HG03280 (cell line): ENCODE data around the gene NTM.

Experiments
- ATAC-seq: cut with Tn5 transposase; IDR thresholded peaks from one replicate; pipeline ENCODE4 v1.9.1; 2021; ENCODE audit warnings: mild to moderate bottlenecking, moderate library complexity; ENCODE audit not compliant: unreplicated experiment

NTM gene

GRCh38 chr11:131875611-131876010 is 505.2 kb downstream of the NTM start:
- ATAC-seq = no peak

GRCh38 chr11:131877246-131877942 is 507.0 kb downstream of the NTM start:
- ATAC-seq = no peak

GRCh38 chr11:131880316-131880715 is 509.9 kb downstream of the NTM start:
- no peak for ATAC-seq

DNA sequence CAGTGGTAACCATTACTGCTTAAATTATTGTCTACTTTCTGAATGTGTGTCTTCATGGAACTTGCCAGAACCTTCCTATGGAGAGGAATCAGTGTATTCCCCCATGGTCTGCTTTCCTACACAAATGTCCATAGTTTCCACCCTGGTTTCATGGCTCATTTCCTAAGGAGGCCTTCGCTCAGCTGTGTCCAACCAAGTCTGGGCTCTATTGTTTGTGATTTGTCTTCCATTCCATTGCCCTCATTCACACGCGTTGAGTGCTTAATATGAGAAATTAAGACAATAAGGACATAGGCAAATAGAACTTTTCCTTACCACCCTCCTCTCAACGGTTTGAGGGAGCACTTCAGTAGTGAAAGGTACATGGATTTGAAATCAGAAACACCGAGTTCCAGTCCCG is 510.6 kb downstream of the NTM start:
- ATAC-seq = no peak

DNA sequence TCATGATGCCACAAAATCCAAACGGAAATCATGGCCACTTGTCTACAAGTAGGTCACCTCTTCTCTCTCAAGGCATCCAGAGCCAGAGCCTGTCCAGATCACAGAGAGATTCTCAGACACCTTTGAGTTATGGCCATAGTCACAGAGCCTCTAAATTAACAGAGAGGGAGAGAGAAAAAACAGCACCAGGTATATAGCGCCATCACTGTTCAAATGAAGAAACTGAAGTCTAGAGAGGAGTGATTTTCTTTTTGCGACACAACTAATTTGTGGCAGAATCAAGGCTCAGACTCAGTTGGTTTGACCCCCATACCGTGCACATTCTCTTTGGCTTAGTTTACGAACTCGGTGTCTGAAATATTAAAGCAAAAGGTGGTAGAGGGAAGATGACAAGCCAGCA is 512.9 kb downstream of the NTM start:
- ATAC-seq = no peak

- ATAC-seq = no peak
These were observed 514.2 kb downstream of the NTM start for GRCh38 chr11:131884461-131885073.

GRCh38 chr11:131885431-131885830 is 515.0 kb downstream of the NTM start:
- ATAC-seq = no peak

DNA sequence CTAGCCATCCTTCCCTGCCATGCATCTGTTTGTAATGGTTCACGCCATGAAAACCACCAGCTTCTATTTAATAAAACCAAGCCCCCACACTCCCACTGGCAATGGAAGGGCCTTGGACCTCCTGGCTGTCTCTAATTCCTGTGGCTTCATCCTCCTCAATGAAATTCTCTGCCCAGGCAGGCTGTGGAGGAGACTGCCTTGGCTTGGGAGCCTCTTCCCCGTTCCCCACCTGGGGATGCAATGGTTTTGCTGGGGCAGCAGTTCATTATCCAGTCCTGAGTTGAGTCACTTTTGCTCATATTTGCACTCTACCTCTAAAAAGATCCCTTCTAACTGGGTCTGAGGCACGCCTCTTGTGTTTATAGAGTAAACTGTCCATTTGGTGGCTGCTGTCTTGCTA is 515.8 kb downstream of the NTM start:
- ATAC-seq = no peak

- no peak for ATAC-seq
These were observed 517.9 kb downstream of the NTM start for GRCh38 chr11:131888230-131888855.

DNA sequence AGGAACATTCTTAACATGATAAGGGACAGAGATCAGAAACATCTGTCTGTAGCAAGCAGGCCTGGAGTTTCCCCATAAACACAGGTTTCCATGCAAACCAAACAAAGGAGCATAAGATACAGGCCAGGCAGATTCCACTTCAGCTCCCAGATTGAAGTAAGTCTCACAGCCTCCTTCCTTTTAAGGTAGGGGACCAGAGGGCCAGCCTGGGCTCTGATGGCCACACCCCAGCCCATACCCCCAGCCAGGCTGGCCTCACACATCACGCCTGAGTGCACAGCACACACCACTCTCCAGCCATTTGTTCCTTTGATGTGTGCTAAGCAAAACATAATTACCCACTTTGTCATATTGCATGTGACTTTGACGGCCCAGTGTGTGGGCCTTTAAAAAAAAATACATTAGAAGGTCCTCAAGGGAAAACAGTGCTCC is 518.7 kb downstream of the NTM start:
- ATAC-seq = no peak

DNA sequence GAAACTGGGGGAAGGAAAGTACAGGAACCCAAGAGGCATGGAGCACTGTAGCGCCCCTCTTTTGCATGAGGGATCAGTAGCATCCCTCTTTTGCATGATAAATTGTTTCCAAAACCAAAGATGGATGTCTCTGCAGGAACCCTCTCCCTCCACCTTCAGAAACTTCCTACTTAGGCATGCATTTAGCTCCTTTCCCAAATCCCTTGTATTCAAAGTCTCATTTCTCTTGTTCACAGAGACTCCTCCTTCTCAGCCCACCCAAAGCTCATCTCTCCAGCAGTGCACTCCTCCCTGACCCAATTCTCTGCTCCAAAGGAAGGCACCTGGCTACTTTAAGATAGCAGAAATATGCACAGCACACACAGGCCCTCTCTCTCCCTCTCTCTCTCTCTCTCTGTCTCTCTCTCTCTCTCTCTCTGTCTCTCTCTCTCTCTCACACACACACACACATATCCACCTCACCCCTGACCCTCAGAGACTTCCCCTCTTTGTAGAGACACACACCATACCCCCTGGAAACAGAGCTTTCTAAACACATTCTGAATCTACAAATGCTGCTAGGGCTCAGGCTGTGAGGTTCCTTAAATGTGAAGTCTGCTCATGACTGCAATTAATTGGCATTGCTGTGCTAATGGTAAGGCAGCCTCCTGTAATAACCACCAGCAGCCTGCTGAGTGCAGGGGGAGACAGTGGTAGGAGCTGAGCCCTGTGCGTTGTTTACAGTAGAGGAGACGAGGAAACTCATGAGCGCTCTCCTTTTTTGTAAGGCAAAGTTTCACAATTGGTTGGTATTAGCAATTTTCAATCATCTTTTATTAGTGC is 519.6 kb downstream of the NTM start:
- no peak for ATAC-seq

GRCh38 chr11:131893103-131893890 is 522.9 kb downstream of the NTM start:
- ATAC-seq = peak; percentile 90

DNA sequence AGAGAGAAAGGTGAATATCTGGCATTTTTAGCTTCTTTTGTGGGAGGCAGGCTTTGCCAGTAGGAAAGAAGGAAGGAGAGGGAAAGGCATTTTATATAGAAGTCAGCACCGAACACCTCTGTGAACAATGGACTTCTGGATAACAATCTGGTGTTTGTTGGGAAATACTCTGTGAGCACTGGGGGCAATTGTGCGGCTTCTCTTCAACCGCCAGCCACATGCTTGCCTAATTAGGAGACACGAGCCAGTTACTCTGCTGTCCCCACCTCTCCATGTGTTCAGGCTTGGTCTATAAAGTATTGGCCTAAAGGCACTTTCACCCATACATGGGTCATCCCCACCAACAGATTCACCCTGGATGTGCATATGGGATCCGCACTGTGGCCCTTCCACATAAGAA is 523.6 kb downstream of the NTM start:
- no peak for ATAC-seq

- ATAC-seq = no peak
These were observed 524.5 kb downstream of the NTM start for GRCh38 chr11:131894615-131895544.

DNA sequence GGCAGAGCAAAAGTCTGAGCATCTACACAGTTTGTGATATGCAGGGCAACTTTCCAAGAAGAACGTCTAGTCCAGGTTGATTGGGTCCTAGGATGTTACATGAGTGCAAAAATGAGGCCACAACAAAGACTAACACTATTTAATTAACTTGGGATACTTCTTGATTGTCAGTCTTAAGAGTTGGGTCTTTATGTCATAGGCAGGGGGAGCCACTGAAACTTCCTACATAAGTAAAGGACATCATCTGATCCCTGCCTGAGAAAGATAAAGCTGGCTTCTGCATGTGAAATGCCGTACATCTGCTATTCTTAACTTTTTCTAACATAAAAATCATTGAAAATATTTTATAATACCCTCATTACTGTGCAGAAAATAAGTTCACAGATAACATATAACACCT is 525.5 kb downstream of the NTM start:
- ATAC-seq = no peak

DNA sequence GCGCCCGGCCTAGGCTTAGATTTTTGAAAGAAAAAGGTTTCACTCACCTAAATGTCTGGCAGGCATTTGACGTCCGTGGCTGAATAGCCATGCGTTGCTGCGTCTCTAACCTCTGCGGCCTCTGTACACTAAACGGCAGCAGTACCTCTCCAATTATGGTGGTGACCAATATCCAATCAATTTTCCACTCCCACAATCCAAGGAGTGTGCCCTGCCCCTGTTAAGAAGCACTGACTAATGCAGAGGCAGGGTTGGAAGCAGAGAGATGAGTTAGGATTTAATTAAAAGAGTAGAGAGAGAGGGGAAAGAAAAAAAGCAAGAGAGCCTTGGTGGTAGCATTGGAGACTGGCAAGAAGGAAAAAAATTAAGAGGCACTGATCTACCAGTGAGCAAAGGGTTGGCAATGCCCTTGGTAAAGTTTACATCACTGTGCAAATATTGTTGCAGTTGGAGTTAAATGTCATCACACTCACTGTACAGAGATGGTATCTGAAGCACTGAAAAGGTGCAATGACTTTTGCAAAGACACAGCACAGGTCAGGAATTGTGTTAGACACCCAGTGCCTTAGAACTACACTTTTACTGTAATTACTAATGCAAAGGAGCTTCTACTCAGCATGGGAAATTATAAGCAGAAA is 526.7 kb downstream of the NTM start:
- ATAC-seq = no peak

GRCh38 chr11:131897956-131898355 is 527.5 kb downstream of the NTM start:
- ATAC-seq = no peak

GRCh38 chr11:131898949-131899348 is 528.5 kb downstream of the NTM start:
- ATAC-seq = no peak

DNA sequence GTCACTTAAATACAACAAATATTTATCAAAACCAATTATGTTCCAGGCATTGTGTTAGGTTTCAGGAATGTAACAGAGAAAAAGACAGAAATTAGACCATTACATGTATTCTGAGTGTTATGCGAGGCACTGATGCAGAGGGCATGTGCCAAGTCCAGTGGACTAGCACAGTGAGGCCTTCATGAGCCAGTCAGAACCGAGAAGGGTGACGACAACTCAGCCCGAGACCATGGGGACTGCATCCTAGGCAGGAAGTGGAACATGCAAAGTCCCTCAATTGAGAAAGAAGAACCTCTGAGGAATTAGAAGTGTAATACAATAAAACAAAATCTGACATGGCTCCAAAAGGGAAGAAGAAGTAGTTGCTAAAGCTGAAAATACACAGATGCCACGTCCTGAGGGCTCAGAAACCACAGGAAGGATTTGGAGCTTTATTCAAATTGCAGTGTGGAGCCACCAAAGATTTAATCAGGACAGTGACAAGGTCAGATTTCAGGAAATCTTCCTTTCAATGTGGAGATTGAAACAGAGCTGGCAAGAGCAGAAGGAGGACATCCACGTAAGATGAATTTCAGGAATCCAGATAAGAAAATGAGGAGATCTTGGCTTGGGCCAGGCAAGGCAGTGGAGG is 529.6 kb downstream of the NTM start:
- ATAC-seq = no peak
